IPS DF 19.7 (cell line): Measurements from ENCODE around the gene EIF2S3.
"Not testable (repeated sequence)": the region's sequence is repeated elsewhere in the genome, so short reads cannot be mapped to it uniquely, and the experiment has no call there.

Experiments used
- DNase-seq: peaks from one replicate; pipeline ENCODE4 v3.0.0-alpha.2; 2013; ENCODE audit warnings: low read depth, low spot score

The EIF2S3 gene

GRCh38 chrX:24054182-24055042 is at the start of gene EIF2S3:
Gene EIF2S3, plus strand, starts transcription at chrX:24054956. Its CDS starts 13 bp downstream, at chrX:24054969.
- peak; percentile 70 for DNase-seq

- DNase-seq, result no peak
Observed at GRCh38 chrX:24005028-24005427, 49.7 kb upstream of the EIF2S3 start.

GRCh38 chrX:24005867-24006266 is 48.9 kb upstream of the EIF2S3 start:
- no peak for DNase-seq

- DNase-seq, result no peak
Observed at GRCh38 chrX:24012266-24012665, 42.5 kb upstream of the EIF2S3 start.

GRCh38 chrX:24014388-24015018 is 40.3 kb upstream of the EIF2S3 start:
- no peak for DNase-seq

- no peak for DNase-seq
Observed at GRCh38 chrX:24017674-24018073, 37.1 kb upstream of the EIF2S3 start.

GRCh38 chrX:24018809-24019208 is 35.9 kb upstream of the EIF2S3 start:
- no peak for DNase-seq

GRCh38 chrX:24019448-24019847 is 35.3 kb upstream of the EIF2S3 start:
- DNase-seq, result no peak

GRCh38 chrX:24020306-24020876 is 34.4 kb upstream of the EIF2S3 start:
- DNase-seq, result no peak

- DNase-seq, result no peak
Observed at GRCh38 chrX:24023544-24023943, 31.2 kb upstream of the EIF2S3 start.

- DNase-seq, result no peak
Observed at GRCh38 chrX:24023972-24024669, 30.6 kb upstream of the EIF2S3 start.

GRCh38 chrX:24024819-24025740 is 29.7 kb upstream of the EIF2S3 start:
- no peak for DNase-seq

- no peak for DNase-seq
Observed at GRCh38 chrX:24025741-24026403, 28.9 kb upstream of the EIF2S3 start.

- no peak for DNase-seq
Observed at GRCh38 chrX:24026432-24026831, 28.3 kb upstream of the EIF2S3 start.

GRCh38 chrX:24027086-24027485 is 27.7 kb upstream of the EIF2S3 start, which contains the start of gene KLHL15:
Gene KLHL15, minus strand, starts transcription at chrX:24027186. Its CDS starts 20,493 bp downstream, at chrX:24006693.
- no peak for DNase-seq

GRCh38 chrX:24027985-24028384 is 26.8 kb upstream of the EIF2S3 start:
- DNase-seq, result no peak

GRCh38 chrX:24030597-24030996 is 24.2 kb upstream of the EIF2S3 start:
- DNase-seq, result no peak

GRCh38 chrX:24034485-24034884 is 20.3 kb upstream of the EIF2S3 start:
- DNase-seq, result no peak

GRCh38 chrX:24037729-24038128 is 17.0 kb upstream of the EIF2S3 start:
- DNase-seq, result no peak

GRCh38 chrX:24046060-24046459 is 8.7 kb upstream of the EIF2S3 start:
- DNase-seq, result not testable (repeated sequence)
